LNCAP (cell line): Measurements from ENCODE around the gene ORAI3.

Experiments used
- TF ChIP-seq, protein P1 (sequence below): fragments of 450-650 bp; IDR thresholded peaks from 2 replicates; pipeline ENCODE4 v1.5.1; 2017; ENCODE audit warnings: mild to moderate bottlenecking

ORAI3 gene

DNA sequence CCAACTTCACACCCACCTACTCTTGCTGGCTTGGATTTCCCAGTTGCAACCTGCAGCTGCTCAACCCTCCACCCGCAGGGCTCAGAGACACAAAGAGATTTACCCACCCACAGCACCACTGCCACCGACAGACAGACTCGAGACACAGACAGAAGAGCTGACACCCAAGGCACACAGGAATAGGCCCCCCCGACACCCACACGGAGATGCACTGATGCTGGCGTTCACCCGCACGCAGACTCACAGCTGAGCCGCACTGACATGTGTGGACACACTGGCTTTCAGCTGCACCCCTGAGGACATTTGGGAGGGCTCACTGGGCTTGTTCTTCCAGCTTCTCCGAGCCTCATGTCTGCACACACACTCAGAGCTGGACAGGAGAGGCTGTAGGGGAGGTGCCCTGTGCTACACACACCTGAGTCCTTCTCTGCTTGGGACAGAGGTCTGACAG is 53.4 kb downstream of the ORAI3 start:
- TF ChIP-seq, protein P1, sequence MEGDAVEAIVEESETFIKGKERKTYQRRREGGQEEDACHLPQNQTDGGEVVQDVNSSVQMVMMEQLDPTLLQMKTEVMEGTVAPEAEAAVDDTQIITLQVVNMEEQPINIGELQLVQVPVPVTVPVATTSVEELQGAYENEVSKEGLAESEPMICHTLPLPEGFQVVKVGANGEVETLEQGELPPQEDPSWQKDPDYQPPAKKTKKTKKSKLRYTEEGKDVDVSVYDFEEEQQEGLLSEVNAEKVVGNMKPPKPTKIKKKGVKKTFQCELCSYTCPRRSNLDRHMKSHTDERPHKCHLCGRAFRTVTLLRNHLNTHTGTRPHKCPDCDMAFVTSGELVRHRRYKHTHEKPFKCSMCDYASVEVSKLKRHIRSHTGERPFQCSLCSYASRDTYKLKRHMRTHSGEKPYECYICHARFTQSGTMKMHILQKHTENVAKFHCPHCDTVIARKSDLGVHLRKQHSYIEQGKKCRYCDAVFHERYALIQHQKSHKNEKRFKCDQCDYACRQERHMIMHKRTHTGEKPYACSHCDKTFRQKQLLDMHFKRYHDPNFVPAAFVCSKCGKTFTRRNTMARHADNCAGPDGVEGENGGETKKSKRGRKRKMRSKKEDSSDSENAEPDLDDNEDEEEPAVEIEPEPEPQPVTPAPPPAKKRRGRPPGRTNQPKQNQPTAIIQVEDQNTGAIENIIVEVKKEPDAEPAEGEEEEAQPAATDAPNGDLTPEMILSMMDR = no peak

- TF ChIP-seq, protein P1 = no peak
Measured at GRCh38 chr16:31002862-31003341, 54.0 kb downstream of the ORAI3 start.

DNA sequence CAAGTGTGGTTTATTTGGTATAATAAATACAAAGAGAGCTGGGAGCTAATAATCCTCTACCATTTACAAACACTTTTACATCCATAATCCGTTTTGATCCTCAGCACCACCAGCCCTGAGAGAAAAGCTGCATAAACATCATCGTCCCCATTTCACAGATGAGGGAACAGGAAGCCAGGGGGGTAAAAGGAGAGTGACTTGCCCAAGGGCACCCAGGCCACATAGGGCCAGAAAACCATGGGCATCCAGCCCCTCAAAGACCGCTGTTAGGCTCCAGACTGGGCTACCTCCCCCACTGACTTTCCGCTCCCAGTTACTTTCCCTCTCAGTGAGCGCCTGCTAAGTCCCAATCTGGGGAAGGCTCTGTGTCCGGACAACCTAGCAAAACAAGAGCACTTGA is 54.9 kb downstream of the ORAI3 start:
- TF ChIP-seq, protein P1 = no peak
